Endothelial cell of umbilical vein (primary cell): ENCODE measurements around the gene STX8. TPM values are rescaled to one million over a fixed set of nuclear protein-coding genes. Genes with fewer than 3 reads are reported as not detected.

Source experiments
- BruUV-seq: library from RNA; stranded (reverse); fragments of 400-500 nt; replicated peaks from 2 replicates; lab custom pipeline; 2021; lab: Mats Ljungman, UMichigan
- CTCF ChIA-PET: fragments of 300-600, 350-600 bp; sonication (Branson Sonifier 250); formaldehyde crosslinking; loops from one replicate; lab custom pipeline; 2021; ENCODE audit warnings: antibody characterized with exemption, inconsistent platforms; lab: Charles Lee
- POLR2A ChIA-PET: fragments of 300-600, 350-600 bp; sonication (Branson Sonifier 250); formaldehyde crosslinking; loops from one replicate; lab custom pipeline; 2021; ENCODE audit warnings: antibody characterized with exemption, inconsistent platforms; lab: Charles Lee
- DNase-seq: peaks from one replicate; pipeline ENCODE4 v3.0.0-alpha.2; 2011; ENCODE audit warnings: low read depth, low spot score
- FAIRE-seq: peaks from 2 replicates; lab custom pipeline; 2011; peaks lifted over from hg19 to GRCh38; lab: Jason Lieb, UNC
- H2AFZ ChIP-seq: 2 replicates; pipeline ENCODE4 v1.6.0; 2012; ENCODE audit warnings: low read depth, low read length, control low read depth, inconsistent platforms
- H3K27ac ChIP-seq: 2 replicates; pipeline ENCODE4 v1.5.1; 2011; ENCODE audit warnings: low read depth, mild to moderate bottlenecking, control low read depth, low read length, moderate library complexity; ENCODE audit not compliant: insufficient read depth
- H3K27me3 ChIP-seq, 2 experiments: 2 replicates each; pipeline versions ENCODE4 v1.6.0 to v1.6.1; 2011; ENCODE audit warnings: low read length in 2 of 2, mixed read lengths in 1 of 2; ENCODE audit not compliant: control insufficient read depth in 2 of 2, insufficient read depth in 2 of 2
- H3K36me3 ChIP-seq, 2 experiments: 2 replicates in 1 of 2; 3 replicates in 1 of 2; pipeline ENCODE4 v1.5.1; 2011; ENCODE audit warnings: low read length in 2 of 2, mild to moderate bottlenecking in 1 of 2, moderate library complexity in 1 of 2; ENCODE audit not compliant: control insufficient read depth in 2 of 2, insufficient read depth in 2 of 2; ENCODE audit errors: extremely low read depth in 1 of 2
- H3K4me1 ChIP-seq: 3 replicates; pipeline ENCODE4 v1.5.1; 2011; ENCODE audit warnings: mild to moderate bottlenecking, low read length; ENCODE audit not compliant: control insufficient read depth, insufficient read depth; ENCODE audit errors: extremely low read depth
- H3K4me2 ChIP-seq: 2 replicates; pipeline ENCODE4 v1.6.1; 2011; ENCODE audit warnings: low read length, control low read depth, mixed read lengths; ENCODE audit not compliant: insufficient read depth
- H3K4me3 ChIP-seq, 3 experiments: fragments of 200-600 bp in 1 of 3; sonication (generic), shearing (Covaris generic) in 1 of 3; replicated peaks in 1 of 3; 2 replicates each; pipeline ENCODE4 v1.5.1; 2011 to 2016; ENCODE audit warnings: control low read depth in 3 of 3, low read length in 3 of 3, mild to moderate bottlenecking in 2 of 3, inconsistent platforms in 1 of 3, low read depth in 1 of 3, moderate library complexity in 1 of 3; ENCODE audit not compliant: insufficient read depth in 1 of 3
- H3K79me2 ChIP-seq: 2 replicates; pipeline ENCODE4 v1.6.0; 2012; ENCODE audit warnings: low read length, inconsistent platforms; ENCODE audit not compliant: control insufficient read depth, insufficient read depth
- H3K9ac ChIP-seq: replicated peaks from 2 replicates; pipeline ENCODE3; 2011; ENCODE audit warnings: low read length, control low read depth; ENCODE audit not compliant: insufficient read depth; ENCODE audit errors: extremely low read depth
- H3K9me1 ChIP-seq: replicated peaks from 3 replicates; pipeline ENCODE4 v1.6.0; 2011; ENCODE audit warnings: mild to moderate bottlenecking, low read length; ENCODE audit not compliant: control insufficient read depth, insufficient read depth; ENCODE audit errors: extremely low read depth
- H3K9me3 ChIP-seq: replicated peaks from 2 replicates; pipeline ENCODE4 v1.5.1; 2012; ENCODE audit warnings: low read length, inconsistent platforms; ENCODE audit not compliant: control insufficient read depth, insufficient read depth
- H4K20me1 ChIP-seq: replicated peaks from 2 replicates; pipeline ENCODE3; 2011; ENCODE audit warnings: mild to moderate bottlenecking, low read length; ENCODE audit not compliant: control insufficient read depth, insufficient read depth; ENCODE audit errors: extremely low read depth
- CTCF ChIP-seq, 2 donors: IDR thresholded peaks; 1 replicate in 1 of 2; 2 replicates in 1 of 2; pipeline ENCODE4 v1.5.1; 2011; ENCODE audit warnings: low read length in 2 of 2, mild to moderate bottlenecking in 2 of 2, moderate library complexity in 2 of 2, control low read depth in 1 of 2, inconsistent platforms in 1 of 2, low read depth in 1 of 2; ENCODE audit not compliant: insufficient read depth in 1 of 2; ENCODE audit errors: extremely low read depth in 1 of 2
- EZH2 ChIP-seq: IDR thresholded peaks from 2 replicates; pipeline ENCODE4 v1.6.1; 2012; ENCODE audit warnings: borderline replicate concordance, low read depth, mild to moderate bottlenecking, moderate library complexity, low read length, inconsistent platforms; ENCODE audit not compliant: severe bottlenecking
- FOS ChIP-seq: IDR thresholded peaks from 2 replicates; pipeline ENCODE4 v1.6.1; 2011; ENCODE audit warnings: mild to moderate bottlenecking, low read length, moderate library complexity, borderline replicate concordance; ENCODE audit not compliant: insufficient read depth
- GATA2 ChIP-seq: IDR thresholded peaks from 2 replicates; pipeline ENCODE4 v1.7.0; 2011; ENCODE audit warnings: low read depth, mild to moderate bottlenecking, moderate library complexity, mixed read lengths, low read length; ENCODE audit not compliant: insufficient read length, insufficient read depth
- JUN ChIP-seq: IDR thresholded peaks from 2 replicates; pipeline ENCODE4 v1.6.1; 2011; ENCODE audit warnings: borderline replicate concordance, low read depth; ENCODE audit not compliant: insufficient read length, insufficient read depth
- MAX ChIP-seq: IDR thresholded peaks from 2 replicates; pipeline ENCODE4 v1.6.1; 2011; ENCODE audit not compliant: insufficient read depth, insufficient read length
- MYC ChIP-seq: IDR thresholded peaks from one replicate; pipeline ENCODE4 v1.6.1; 2011; ENCODE audit warnings: mild to moderate bottlenecking, low read depth, low read length
- POLR2A ChIP-seq: IDR thresholded peaks from 2 replicates; pipeline ENCODE4 v1.6.1; 2012; ENCODE audit warnings: low read depth, mild to moderate bottlenecking, control low read depth, low read length
- POLR2AphosphoS5 ChIP-seq: IDR thresholded peaks from 2 replicates; pipeline ENCODE4 v1.6.1; 2012; ENCODE audit warnings: low read depth, mild to moderate bottlenecking, control low read depth, low read length, moderate library complexity; ENCODE audit not compliant: insufficient read depth
- dilution Hi-C: fragments of 300-500 bp; cut with MboI; formaldehyde crosslinking; loops from one replicate; pipeline ENCODE4 v1.15.0; 2019; ENCODE audit warnings: low sequenced_read_pairs; ENCODE audit not compliant: extremely low pct_ligation_motif_present
- intact Hi-C: fragments of 100-400 bp; cut with micrococcal nuclease; formaldehyde crosslinking; loops from one replicate; pipeline ENCODE4 v1.10.0; 2022
- polyA plus RNA-seq, 4 experiments: library from polyadenylated mRNA; depleted of rRNA in 3 of 4; stranded (reverse) in 3 of 4; unstranded in 1 of 4; fragments of >200 nt; gene quantifications; 2 replicates each; pipeline versions ENCODE4 v1.2.1 to v1.2.3, GENCODE V29; 2011 to 2012; ENCODE audit warnings: missing spikeins in 1 of 4
- total RNA-seq: library from RNA; stranded (reverse); gene quantifications from 2 replicates; pipeline ENCODE4 v1.2.3, GENCODE V29; 2021

Gene STX8
- total and polyA plus RNA-seq, 2 donors (not counting 3 experiments of a cell fraction or from before 2014, with no cell fraction given), result 25.9 to 67.3 TPM

GRCh38 chr17:9247401-9247938, 328.1 kb downstream of the STX8 start:
- Histone ChIP-seq H3K9me3 (no peaks in the 10 kb centered on the region), H3K9ac (no peak overlapping the region), H2AFZ (no peak overlapping the region), H3K36me3 (peaks cover 0 to 3% of the 10 kb centered on the region in 2 experiments), H3K4me3 (no peak overlapping the region), H3K27me3 (no peaks in the 10 kb centered on the region), H4K20me1 (no peaks in the 10 kb centered on the region), H3K79me2 (no peaks in the 10 kb centered on the region), H3K4me1 (no peaks in the 10 kb centered on the region), H3K27ac (no peak overlapping the region), H3K9me1 (no peaks in the 10 kb centered on the region), H3K4me2 (no peak overlapping the region)
- TF ChIP-seq MYC (no peak), CTCF (IDR thresholded peaks at IDR 0.05; ENCODE audit: extremely low read depth in 1 of 2, insufficient read depth in 1 of 2, low read depth in 1 of 2, low read length in 2 of 2) (no peak), POLR2AphosphoS5 (no peak), EZH2 (no peak), FOS (no peak), GATA2 (no peak), MAX (no peak), JUN (no peak), POLR2A (no peak)
- intact Hi-C loops (no loop called here), dilution Hi-C loops (no loop called here)
- no peak for FAIRE-seq
- CTCF ChIA-PET, result interaction anchor here (1.1 kb wide), 1 partner anchor 13 kb away, joined by 3 read pairs; no protein-coding TSS in a partner anchor
- no TSS peak for BruUV-seq
- POLR2A ChIA-PET, result no interaction called here
- DNase-seq, result no peak
